Left ventricle myocardium superior (tissue), 1 donor: Measurements from ENCODE around the gene TMUB1. TPM values are rescaled to one million over a fixed set of nuclear protein-coding genes. Genes with fewer than 3 reads are reported as not detected.
A peak's percentile ranks its signal among the peaks of the same experiment; 100 is the strongest.

Source experiments
- ATAC-seq: fragments of 200-7000 bp; cut with Tn5 transposase; one replicate; pipeline ENCODE4 v1.9.1; 2020; ENCODE audit warnings: mild to moderate bottlenecking, moderate library complexity
- DNase-seq: peaks from one replicate; pipeline ENCODE4 v3.0.0-alpha.2; 2020
- intact Hi-C: fragments of 100-400 bp; cut with micrococcal nuclease; formaldehyde crosslinking; loops from one replicate; pipeline ENCODE4 v1.11.0; 2022
- total RNA-seq: library from RNA; stranded (reverse); fragmentation: NEBNext Ultra II Directional; extraction: Animal tissue kit (Norgen Biotek cat#: 25700); gene quantifications from one replicate; pipeline ENCODE4 v1.2.1, GENCODE V29; 2021
- donor health status: DM: no; HTN: yes; CAD: no; lungs with severe emphysema.

The TMUB1 gene
- total RNA-seq, 1 donor from 2014 or later = 38.7 TPM

DNA sequence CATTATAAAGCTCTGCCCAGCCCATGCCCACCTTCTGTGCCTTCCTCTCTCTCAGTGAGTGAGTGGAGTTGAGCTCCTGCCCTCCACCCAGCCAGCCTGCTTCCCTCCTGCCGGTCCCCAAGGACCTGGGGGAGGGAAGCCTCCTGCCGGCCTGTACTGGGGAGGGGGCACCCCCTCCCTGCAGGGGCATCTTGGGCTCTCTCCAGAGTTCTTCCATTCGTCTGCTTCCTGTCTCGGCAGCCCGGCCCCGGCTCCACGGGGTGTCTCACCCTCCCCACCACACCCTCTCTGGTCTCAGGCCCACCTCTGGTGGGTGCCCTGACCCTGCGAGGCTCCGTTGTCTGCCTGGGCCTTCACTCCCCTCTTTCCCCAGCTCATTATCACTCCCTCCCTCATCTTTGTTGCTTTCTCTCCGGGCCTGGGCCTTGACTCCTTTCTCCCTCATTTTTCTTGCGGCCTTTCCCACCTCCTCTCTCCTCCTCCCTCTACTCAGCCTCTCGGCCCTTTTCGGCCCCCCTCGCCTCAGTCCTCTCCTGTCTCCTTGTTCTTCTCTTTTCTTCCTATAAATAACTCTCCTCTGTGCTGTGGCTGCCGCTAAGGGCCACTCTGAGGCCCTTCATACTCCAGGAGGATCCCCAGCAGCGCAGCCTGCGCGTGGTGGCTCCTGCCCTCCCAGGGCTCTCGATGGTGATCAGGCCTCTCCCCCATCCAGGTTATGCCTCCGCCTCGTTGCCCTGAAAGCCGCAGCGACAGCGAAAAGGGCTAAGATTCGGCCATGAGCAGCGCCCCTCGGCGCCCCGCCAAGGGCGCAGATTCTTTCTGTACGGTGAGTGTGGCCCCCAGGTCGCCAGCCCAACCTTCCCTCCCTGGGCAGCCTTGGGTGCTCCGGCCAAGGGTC, 21.8 kb downstream of the TMUB1 start:
- intact Hi-C loops = no loop called here
- DNase-seq = no peak
- no peak for ATAC-seq

DNA sequence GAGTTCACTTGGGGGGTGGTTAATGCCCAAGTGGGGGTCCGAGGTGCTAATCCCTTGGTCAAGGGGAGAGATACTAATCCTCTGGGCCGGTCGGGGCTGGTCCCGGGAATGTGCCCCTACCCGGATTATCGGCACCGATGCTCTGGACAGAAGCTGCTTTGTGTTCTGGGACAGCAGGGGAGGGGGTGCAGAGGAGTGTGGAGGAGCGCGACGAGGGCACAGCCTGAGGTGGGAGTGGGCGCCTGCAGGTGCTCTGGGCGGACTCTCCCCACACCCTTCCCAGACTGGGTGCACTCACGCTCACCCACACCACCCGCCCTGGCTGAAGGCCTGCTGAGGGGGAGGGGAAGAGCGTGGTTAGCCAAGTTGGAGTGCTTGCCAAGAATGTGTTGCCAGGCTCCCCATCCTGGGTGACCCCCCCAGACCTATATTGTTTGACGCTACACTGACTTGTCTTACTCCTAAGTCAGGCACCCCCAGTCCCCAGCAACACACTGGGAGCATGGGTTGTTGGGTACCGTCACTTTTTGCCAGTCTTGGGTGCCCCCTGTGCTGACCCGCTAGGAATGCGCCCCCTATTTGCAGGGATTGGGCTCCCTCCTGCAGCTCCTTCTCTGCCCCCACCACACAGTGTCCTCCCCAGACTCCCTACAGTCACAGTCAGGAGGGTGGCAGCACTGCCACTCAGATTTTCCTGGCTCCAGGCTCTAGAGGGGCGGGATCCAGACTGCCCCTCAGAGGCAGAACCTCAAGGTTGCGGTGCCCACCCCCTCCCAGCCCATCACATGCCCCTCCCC, 22.7 kb downstream of the TMUB1 start:
- intact Hi-C loops = no loop called here
- ATAC-seq (no peak), DNase-seq (no peak)

DNA sequence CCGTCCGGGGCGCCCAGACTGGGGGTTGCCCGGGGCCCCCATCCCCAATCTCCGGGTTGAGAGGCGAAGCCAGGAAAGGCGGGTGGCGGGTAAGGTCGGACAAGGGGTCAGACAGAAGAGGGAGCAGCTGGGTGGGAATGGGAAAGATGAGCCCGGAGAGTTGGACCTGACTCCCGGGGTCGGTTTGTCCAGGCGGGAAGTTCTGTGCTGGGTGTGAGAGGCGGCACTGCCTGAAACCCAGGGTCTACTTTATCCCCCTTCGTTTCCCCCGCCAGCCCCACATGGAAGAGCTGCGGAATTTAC, 23.2 kb downstream of the TMUB1 start:
- DNase-seq (no peak), ATAC-seq (no peak)
- intact Hi-C loops = no loop called here

DNA sequence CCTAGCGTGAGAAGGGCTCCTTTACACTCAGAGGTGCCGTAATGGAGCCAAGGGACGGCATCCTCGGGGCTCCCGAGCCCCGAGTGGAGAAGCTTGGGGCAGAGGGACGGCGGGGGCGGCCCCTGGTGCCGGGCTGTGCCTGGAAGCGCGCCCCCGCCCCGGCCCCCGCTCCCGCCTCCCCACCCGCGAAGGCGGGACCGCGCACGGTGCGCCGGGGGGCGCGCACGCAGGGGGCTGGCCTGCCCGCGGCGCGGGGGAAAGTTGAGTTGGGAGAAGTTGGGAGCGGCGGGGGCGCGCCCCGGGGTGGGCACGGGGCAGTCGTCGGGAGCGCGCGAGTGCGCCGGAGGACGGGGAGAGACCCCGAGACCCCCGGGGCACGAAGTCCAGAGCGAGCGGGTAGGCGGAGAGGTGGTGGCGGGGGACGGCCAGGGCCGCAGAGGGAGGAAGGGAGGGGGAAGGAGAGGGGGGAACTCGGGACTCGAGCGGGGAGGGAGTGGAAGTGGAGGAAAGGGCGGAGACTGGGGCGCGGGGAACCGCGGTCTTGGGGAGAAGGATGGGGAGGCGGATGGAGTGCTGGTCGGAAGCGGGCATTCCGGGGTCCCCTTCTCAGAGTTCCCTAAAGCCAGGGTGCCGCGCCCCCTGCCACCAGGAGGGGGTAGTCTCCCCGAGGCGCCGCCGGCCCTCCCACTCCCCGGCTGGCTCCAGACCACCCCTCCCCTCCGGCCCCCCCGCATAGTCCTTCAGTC, 23.8 kb downstream of the TMUB1 start, which contains the start of gene SLC4A2:
Gene SLC4A2, plus strand, starts transcription at position 223 of the 746 bp plus-strand sequence. CDS start 2,399 bp downstream, outside the sequence.
- intact Hi-C loops = no loop called here
- ATAC-seq = peak; percentile 69
- peak; percentile 92 for DNase-seq

DNA sequence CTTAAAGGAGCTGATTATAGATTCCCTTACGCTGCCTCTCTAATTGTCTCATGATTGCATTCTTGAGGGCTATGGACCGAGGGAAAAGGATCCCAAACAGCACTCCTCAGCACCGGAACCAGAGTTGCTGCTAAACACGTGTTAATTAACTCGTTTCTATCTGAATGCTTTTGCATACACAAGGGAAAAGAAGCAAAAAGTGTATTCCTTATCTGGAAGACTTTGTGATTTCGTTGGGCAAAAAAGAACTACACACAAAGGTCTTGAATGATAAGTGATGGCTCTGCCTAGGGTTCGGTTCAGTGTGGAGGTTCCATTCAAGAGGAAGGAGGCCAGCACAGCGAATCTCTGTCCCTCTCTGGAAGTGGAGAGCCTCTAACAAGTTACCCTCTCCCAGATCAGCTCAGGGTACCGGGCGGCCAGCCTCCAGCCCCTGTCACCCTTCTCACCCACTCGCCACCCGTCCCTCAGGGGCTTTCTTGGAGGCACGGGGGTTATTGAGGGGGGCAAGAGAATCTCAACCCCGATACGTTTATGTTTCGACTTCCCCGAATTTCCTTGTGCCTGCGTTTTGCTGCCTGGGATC, 24.4 kb downstream of the TMUB1 start:
- DNase-seq (no peak), ATAC-seq (no peak)
- intact Hi-C loops = no loop called here

DNA sequence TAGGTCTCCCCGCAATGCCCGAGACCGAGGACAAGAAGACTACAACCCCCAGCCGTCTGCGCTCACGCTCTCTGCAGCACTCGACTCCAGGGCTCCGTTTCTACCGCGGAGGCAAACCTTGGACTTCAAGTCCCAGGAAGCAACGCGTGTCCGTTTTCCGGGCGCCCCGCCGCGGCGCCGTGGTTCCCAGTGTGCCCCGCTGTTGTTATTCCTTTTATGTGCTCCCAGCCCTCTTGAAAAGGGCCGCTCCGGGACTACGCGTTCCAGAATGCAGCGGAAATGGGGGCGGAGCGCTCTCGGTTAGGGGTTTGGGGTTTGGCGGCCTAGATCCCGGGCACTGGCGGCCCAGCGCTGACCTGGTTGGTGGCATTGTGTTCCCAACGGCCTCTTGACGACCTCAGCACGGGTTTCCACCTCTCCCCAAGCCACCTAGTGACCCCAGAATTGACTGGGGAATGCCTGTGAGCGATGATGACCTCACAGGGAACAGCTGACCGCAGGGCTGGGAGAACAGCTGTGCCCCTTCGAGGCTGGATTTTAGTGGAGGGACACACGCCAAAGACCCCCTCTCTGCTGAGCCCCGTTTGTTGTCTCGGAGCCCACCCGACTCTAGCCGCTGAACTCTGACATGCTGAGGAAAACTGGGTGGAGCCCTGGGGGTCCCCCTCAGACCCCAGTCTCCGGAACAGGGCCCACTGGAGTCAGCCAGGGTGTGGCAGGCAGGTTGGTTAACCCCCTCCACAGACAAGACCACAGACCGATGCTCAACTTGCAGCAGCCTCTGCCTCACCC, 25.1 kb downstream of the TMUB1 start:
- DNase-seq = peak; percentile 99
- intact Hi-C loops = no loop called here

DNA sequence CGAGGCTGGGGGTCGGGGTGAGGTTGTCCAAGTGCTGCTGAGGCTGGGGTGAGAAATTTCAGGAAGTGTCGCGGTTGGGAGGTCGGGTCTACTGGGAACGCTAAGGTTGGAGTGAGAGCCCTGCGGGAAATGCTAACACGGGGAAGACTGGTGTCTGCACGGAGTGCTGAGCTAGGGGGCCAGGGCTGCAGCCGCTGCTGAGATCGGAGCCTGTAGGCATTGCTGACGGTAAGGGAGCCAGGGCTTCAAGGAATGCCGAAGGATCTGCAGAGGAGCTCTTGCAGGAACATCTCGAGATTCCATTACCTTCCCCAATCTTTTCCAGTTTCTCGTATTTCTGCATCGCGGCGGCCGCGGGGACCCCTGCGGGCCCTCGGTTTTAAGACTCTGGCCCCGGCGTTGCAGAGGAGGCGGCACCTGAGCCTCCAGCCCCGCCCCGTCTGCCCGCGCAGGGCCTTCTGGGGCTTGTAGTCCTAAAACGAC, 25.7 kb downstream of the TMUB1 start, which contains the start of gene CDK5:
Gene CDK5, minus strand, starts transcription at position 392 of the 483 bp plus-strand sequence. Its CDS starts 49 bp downstream, at position 343.
- peak; percentile 0 for ATAC-seq
- no peak for DNase-seq
- intact Hi-C loops = no loop called here

More for the DNA sequence above, 25.1 kb downstream of the TMUB1 start:
- peak; percentile 85 for ATAC-seq

DNA sequence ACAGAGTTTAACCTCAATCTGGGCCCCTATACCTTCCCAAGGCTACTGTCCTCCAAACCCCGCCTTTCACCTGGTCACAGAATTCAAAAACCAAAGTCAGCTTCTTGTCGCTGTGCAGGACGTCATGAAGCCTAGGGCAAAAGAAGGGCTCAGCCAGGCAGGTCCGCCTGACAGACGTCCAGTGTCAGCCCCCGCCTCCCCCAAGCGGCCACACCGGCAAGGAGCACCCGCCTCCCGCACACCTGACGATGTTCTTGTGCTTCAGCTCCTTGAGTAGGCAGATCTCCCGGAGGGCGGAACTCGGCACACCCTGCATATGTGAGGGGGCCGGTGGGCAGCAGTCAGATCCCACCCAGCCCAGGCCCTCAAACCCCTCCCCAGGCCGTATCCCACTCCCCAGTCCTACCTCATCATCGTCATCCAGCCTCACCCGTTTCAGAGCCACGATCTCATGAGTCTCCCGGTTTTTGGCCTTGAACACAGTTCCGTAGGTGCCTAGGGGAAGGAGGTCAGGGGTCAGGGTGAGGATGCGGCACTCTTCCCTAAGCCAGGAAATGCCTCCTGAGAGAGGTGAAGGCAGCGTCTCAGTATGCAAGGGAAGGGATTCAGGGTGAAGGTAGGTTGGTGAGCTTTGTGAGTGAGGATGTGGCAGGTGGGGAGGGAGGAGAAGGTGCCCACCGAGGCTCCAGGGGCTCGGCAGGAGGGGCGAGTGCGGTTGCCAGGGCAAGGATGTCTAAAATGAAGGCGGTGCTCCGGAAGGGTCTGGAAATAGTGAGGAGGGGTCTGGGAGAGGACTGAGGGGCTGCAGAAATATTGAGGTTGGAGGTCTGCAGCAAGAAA, 26.4 kb downstream of the TMUB1 start:
- DNase-seq (no peak), ATAC-seq (no peak)
- intact Hi-C loops = no loop called here

DNA sequence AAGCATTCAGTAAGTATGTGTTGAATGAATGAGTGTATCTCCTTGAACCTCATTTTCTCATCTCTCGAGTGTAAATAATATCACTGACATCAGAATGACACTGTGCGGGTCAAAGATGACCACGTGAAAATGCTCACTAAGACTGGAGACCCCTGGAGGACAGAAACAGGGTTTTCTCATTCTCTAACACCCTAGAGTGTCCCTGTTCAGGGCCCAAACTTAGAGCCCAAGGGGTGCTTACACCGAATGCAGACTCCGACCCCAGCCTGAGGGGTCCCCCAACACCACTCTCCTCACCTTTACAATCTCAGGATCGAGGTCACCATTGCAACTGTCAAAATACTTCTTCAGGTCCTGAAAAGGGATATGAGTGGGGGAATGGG, 27.0 kb downstream of the TMUB1 start:
- ATAC-seq (no peak), DNase-seq (no peak)
- intact Hi-C loops = no loop called here

DNA sequence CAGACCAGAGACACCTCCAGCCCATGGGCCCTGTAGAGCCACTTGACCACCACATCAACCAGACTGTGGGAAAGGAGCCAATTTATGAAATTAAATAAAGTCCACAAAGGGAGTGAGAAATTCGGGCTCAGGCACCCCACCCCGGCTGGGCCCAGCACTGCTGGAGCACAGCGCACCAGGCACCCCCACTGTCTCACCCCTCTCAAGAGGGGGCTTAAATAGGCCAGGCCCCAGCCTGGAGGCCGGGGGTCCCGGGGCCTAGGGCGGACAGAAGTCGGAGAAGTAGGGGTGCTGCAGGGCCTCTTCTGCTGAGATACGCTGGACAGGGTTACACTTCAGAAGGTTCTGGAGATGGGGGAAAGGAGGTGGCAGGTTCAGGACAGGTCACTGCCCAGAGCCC, 29.5 kb downstream of the TMUB1 start:
- ATAC-seq (no peak), DNase-seq (no peak)
- intact Hi-C loops = no loop called here

DNA sequence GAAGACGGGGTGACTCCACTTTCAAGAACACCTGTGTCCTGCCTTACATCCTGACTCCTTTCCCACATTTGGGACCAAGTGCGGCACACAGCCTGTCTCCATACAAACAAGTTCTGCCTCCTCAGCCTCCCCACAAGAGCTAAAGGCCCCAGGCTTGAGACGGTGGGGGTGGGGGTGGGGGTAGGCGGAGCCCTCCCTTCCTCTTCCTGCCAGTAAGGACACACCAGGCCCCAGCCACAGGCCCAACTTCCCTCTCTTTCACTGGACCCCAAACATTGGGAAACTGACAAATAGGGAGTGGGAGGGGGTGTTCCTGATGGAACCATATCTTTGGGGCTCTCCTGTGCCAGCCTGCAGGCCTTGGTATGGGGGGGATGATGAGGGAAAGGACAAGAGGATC, 30.2 kb downstream of the TMUB1 start:
- intact Hi-C loops = no loop called here
- ATAC-seq (no peak), DNase-seq (no peak)

DNA sequence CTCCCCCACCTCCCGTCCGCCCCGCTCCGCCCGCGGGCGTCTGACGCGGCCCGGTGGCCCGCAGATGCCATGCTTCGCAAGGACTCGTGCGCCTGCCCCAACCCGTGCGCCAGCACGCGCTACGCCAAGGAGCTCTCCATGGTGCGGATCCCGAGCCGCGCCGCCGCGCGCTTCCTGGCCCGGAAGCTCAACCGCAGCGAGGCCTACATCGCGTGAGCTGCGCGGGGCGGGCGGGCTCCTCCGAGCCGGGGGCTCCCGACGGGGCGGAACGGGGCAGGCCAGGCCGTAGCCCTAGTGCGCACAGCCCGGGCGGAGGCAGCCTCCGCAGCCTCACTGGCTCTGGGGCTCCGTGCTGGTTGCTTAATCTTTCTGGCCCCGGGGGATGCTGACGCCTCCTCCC, 32.2 kb downstream of the TMUB1 start:
- DNase-seq = peak; percentile 78
- ATAC-seq = peak; percentile 73
- intact Hi-C loops = no loop called here

DNA sequence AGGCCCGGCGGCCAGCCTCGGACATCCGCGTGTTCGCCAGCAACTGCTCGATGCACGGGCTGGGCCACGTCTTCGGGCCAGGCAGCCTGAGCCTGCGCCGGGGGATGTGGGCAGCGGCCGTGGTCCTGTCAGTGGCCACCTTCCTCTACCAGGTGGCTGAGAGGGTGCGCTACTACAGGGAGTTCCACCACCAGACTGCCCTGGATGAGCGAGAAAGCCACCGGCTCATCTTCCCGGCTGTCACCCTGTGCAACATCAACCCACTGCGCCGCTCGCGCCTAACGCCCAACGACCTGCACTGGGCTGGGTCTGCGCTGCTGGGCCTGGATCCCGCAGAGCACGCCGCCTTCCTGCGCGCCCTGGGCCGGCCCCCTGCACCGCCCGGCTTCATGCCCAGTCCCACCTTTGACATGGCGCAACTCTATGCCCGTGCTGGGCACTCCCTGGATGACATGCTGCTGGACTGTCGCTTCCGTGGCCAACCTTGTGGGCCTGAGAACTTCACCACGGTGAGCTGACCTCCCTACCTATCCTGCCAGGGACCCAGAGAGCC, 34.3 kb downstream of the TMUB1 start:
- ATAC-seq = no peak
- no peak for DNase-seq
- intact Hi-C loops = no loop called here

DNA sequence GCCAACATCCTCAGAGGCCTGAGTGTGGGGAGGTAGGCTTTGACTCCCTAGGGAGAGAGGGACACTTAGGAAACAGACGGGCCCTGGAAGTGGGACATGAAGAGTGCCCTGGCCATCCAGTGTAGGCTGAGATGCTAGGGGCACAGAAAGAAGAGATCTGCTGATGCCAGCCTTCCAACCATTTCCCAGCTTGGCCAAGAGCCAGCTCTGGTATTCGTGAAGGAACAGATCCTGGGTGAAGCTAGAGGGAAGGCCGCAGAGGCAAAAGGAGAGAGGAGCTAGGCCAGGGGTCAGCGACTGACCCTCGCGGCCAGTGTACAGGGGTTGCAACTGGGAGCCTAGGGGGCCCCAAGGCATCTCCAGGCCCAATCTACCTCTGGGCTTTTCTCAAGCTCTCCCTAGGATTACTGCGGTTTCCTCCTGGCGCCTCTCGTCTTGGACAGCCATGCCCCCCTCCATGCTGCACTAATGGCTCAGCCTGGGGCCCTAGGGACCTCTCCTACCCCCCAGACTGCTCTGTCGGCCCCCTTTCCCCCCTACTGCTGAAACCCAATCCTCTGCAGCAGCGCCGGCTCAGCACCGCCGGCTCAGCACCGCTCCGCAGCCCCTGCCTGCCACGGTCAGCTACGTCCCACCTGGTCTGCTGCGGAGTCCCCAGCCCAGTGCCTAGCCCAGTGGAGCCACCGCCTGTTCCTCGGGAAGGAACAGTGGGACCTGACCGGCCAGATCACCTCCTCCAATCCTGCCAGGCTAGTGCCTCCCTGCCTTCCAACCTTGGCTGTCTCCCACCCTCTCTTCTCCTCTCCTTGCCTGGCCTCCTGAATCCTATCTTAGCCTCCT, 35.1 kb downstream of the TMUB1 start, which contains the start of gene ASIC3:
Gene ASIC3, plus strand, starts transcription at position 556 of the 840 bp plus-strand sequence. CDS start 355 bp downstream, outside the sequence.
- DNase-seq (no peak), ATAC-seq (no peak)
- intact Hi-C loops = no loop called here

DNA sequence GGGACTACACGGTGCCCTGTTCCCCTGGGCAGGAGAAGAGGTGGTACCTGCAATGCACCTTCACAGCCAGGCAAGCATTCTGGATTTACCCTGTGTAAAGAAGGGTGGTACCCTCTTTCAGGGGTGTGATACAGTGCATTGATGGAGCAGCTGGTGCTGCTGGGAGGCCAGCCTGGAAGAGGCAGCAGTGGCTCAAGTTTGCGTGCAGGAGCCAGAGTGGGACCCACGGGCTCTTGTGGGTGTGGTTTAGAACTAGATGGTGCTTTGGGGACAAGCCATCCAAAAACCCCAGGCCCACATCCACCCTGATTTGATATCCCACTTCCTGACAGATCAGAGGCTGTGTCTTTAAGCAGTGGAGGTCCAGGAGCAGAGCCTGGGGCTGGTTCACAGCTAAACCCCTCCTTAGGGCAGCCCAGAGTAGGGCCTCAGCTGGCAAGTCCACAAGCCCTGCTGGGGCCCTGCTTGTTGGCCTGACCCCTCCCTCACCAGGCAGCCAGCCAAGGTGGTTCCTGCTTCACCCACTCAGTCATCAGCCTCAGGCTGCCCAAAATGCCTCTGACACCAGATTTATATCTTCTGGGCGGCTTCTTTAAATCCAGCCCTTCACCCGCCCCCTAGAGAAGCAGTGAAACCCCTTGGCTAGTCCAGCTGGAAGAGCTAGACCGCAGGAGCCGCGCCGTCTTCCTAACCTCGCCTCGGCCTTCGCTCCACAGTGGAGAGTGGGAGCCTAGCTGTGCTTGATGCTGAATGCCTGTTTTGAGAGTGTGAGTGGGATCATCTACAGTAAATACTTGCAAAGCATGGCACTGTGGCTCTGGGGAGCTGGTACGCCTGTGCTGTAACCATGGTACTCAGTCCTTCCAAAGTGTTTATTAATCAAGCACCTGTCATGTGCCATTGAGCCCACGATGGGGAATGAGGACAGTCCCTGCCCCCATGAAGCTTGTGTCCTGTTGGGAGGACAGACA, 36.4 kb downstream of the TMUB1 start:
- ATAC-seq (no peak), DNase-seq (no peak)

More for the DNA sequence above, 36.4 kb downstream of the TMUB1 start:
- intact Hi-C loops = no loop called here
